Measurements from ENCODE around the gene YARS1.

The YARS1 gene

DNA sequence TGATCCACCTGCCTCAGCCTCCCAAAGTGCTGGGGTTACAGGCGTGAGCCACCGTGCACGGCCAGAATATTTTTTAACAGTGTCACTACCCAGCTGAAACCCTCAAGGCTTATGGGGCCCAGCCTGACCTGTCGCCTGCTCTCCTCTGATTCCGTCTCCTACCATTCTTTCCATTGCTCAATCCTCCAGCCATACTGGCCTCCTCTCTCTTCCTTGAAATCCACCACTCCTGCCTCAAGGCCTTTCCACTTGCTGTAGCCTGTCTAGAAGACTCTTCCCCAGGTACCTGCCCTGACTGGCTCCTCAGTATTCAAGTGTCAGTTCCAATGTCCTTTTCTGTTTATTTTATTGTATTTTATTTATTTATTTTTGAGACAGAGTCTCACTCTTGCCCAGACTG is 53.9 kb downstream of the YARS1 start:
- no peak for DNase-seq (ENCODE audit: low read depth)

DNA sequence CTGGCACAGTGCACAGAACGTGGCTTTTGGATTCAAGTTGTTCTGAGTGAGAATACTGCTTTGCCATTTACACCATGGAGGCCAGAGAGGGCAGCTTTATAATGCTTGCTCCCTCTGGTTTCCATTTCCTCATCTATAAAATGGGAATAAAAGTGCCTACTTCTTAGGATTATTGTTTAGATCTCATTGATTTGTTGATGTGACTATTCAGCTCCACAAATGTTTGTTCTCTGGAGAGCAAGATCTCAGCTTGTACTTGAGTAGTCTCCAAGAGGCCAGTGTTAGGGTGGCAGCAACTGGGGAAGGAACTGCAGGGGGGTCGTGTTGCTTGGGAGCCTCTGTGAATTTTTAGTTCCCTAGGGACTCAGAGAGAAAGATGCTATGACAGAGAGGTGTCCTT is 55.2 kb downstream of the YARS1 start:
- no peak for DNase-seq (ENCODE audit: low read depth)

DNA sequence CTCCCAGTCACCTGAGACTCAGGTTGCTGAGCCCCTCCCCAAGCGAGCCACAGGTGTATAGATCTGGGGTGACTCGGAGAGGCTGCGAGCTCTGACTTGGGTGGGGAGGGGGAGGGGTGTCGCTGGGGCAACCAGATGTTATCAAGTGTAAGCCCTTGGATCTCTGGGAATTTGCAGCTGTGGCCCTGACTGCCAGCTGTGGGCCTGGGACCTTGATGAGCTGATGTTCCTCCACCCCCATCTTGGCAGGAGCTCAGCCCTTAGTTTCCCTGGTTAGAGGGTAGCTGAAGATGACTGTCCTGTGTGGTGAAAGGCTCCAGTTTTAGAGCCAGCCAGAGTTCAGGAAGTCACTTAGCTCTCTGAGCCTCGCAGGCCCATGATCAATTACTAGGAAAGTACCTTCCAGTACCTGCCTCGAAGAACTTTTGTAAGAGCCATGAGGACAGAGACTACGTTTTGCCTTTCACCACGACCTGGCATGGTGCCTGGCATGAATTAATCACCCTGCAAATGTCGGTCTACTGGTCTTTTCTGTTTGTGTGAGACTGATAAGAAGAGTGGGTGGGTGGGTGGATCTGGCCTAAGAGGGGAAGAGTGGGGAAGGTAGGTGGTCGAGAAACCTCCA is 55.8 kb downstream of the YARS1 start:
- DNase-seq (ENCODE audit: low read depth): no peak

DNA sequence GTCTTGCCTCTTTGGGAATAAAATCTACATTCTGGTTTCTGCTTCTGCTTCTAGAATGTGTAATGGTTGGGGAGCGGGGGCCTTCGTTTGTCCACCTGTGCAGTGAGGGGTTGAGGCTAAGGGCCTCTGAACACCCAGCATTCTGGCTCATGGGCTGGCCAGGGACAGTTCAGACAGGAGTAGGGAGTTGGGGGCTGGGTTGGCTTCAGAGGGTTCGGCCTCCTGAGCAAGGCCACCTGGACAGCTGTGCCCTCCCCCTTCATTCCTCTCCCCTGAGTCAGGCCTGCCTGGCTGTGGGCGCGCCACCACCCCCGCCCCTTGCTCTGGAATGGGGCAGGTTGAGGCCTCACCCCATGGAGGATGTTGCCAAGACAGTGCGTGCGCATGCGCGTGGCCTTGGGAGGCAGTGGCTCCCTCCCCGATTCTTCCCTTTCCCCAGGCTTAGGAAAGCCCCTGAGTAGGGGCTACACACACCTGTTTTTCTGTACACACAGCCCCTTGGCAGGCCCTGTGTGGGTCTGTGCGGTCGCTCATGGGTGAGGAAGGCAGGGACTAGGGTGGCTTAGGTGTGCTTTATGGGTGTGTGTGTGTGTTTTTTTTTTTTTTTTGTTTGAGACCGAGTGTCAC is 57.0 kb downstream of the YARS1 start:
- DNase-seq (ENCODE audit: low read depth): no peak

DNA sequence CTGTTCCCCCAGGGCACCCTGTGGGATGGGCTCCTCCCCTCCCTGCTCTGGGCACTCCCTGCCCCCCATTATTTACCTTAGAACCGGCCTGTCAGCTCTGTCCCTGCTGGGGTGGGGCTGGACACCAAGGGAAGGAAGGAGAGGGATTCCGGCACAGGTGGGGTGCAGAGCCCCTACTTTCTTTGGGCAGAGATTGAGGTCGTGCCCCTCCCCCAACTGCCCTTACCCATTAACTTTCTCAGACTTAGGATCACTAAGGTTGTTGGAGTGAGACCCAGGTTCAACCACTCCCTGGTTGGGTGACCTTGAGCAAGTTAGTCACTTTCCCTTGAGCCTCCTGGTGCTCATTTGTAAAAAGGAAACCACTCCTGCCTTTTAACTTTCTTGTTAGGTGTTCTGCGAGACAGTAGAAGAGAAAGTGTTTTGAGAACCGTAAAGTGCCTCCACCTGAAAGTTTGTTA is 57.6 kb downstream of the YARS1 start:
- DNase-seq (ENCODE audit: low read depth): no peak

DNA sequence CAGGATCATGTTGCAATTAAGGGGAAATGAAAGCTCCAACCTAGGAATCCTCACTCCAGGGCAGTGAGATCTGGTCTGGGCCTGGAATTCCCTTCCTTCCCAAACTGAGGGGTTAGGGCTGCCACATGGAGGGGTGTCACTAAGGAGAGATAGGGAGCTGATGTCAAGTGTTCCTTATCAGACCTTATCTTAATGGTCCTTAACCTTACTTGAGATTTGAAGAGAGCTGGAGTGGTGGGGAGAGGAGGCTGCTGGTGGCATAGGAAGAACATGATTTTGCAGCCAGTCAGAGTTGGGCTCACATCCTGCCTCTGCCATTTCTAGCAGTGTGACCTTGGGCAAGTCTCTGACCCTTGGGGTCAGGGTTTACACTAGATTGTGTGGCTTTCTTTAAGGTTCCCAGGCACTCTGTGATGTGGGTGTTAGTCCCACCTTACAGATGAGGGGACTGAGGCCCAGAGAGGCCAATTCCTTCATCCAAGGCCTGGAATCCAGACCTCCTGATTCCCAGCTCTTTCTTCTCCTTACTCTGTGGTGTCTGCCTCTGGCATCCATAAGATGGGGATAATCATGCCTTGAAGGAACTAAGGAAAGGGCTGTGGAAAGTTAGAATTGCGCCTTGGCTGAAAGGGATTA is 58.2 kb downstream of the YARS1 start:
- no peak for DNase-seq (ENCODE audit: low read depth)

DNA sequence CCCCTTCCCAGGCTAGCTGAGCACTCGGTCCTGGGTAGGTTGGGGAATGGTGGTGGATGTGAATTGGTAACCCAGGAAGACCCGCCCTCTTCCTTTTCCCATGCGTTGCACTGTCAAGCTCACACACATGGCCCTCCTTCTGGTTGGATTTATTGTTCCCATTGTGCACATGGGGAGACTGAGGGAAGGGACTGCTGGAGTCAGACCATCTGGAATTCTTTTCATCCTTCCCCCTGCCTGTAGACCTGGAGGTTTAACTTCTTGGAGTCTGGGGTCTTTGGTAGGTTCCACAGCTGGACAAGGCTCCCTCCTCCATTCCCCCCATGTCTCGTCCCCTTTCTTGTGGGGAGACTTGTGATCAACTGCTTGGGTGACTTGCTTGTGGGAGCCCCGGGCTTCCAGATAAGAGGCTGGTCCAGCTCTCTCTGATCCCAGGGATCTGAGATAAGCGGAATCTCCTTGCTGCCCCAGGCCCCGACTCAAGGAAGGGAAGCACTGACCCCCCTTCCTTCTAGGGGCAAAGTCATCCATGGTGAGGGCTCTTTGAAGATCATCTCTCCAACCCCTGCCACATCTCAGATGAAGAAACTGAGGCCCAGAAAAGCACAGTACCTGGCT is 58.9 kb downstream of the YARS1 start:
- no peak for DNase-seq (ENCODE audit: low read depth)

DNA sequence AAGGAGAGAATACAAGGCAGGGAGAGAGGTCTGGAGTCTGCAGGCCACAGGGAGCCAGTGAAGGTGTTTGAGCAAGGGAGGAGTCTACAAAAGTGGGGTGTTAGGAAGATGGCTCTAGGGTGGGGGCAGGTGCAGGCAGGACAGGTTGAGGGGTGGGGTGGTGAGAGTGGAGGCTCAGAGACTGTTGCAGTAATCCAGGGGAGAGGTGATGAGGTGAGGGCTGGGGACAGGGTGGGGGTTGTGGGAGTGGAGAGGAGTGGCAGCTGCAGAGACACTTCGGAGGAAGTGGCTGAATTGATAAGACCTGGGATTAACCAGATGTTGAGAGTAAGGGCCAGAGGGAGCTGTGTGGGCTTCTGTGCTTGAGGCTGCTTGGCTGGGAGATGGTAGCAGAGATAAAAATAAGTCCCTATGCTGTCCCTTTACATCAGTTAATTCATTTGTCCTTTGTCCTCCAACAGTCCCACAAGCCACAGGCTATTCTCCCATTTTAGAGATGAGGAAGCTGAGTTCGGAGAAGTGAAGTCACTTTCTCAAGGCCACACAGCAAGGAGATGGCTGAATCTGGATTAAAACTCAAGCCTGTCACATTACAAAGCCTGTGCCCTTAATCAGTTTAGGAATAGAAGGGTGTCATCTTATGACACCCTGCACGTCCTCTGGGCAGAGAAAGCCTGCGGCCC is 59.8 kb downstream of the YARS1 start:
- no peak for DNase-seq (ENCODE audit: low read depth)

DNA sequence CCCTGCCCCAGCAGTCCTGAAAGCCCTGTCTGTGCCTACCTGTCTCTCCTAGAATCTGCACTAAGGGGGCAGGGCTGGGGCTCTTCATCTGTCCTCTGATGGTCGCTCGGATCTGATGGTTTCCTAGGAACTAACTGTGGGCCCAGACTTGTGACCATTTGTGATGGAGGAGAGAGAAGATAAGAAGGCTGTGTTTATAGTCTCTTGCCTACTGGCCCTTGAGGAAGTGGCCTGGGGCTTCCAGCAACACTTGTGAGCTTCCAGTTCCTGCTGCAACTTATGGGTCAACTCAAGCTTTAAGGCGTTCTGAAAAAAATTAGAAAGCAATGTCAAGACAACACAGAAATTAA is 61.4 kb downstream of the YARS1 start:
- no peak for DNase-seq (ENCODE audit: low read depth)

DNA sequence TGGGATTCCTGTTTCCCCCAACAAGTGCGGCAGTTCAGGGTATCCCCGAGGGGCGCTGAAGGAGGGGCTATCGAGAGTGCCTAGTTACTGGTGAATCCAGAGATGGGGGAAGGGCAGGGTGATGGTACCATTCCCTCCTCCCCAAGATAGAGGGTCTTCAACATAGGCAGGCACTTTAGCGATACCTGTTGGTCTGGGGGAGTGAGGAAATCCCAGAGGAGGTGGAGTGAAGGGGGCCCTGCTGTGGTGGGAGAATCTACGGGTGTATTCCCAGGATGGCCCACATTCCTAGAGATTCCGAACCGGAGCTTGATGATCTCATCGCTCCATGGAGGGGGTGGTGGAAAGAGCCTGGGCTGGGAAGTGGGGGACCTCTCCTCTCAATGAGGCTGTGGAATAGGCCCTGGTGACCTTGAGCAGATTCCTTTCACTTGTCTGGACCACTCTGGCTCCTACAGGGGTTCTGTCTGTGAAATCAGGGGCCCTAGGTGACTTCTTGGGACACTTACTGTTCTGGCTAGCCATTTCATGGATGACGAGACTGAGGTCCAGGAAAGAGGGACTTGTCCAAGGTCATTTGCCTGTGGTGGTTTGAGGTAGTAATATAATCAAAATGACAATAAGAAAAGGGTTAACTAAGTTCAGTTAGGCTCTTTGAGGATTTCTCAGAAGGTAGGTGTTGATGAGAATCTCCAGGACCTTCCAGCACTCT is 61.9 kb downstream of the YARS1 start:
- DNase-seq (ENCODE audit: low read depth): no peak

DNA sequence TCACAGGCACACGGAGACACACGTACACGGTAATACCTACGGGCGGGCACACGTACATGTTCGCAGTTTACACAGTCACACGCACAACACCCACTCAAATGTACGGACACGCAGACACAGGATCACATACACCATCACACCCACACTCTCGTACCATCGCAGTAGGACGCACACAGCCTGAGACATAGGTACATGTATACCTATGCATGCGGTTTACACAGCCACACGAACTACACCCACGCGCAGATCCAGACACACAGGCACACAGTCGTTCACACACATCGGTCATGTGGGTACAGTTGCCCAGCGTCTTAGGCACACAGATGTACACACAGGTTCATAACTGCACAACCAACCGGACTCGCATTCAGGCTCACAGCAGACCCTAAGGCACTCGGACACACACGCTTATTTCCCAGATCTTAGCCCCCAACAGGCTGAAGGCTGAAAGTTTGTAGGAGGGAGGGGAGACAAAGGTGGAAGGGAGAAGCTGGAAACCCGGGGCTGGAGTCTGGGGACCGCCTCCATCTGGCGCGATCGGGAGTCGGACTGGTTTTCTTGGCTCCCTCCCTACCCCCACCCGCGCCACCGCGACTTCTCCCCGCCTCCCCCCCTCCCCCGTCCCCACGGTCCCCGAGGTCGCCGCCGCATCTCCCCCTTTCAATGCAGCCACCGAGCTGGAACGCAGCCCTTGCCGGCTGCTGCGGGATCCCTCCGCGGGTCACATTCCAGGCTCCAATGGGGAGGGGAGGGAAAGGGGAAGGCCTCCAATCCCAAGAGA is 62.7 kb downstream of the YARS1 start:
- peak; percentile 15 for DNase-seq (ENCODE audit: low read depth)

DNA sequence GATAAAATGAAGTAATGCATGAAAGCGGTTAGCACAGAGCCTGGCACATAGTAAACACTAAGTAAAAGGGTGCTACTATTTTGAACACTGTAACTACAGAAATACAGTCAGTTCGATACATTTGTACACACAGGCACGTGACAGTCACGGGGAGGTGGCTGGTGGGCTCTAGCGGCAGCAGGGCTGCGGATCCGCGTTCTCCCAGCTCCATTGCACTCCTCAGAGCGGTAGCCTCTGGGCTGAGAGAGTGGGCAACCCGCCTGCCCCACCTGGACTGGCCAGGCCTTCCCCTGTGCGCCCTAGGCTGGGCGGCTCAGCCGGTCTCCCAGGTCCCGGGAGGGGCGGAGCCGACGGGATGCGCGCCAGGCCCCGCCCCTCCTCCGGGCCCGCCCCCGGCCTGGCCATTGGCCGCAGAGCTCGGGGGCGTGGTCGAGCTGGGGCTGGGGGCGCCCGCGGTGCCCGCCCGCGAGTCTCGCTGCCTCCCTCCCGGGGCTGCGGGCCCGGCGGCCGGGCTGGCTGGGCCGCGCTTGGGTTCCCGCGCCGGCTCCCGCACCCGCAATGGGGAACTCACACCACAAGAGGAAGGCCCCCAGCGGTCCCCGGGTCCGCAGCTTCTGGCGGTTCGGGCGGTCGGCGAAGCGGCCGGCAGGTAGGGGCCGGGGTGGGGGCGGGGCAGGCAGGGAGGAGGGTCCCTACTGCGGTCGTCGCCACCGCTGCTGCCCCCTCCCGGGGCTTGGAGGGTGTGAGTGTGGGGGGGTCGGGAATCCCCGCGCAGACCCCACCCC is 63.4 kb downstream of the YARS1 start:
- peak; percentile 64 for DNase-seq (ENCODE audit: low read depth)

DNA sequence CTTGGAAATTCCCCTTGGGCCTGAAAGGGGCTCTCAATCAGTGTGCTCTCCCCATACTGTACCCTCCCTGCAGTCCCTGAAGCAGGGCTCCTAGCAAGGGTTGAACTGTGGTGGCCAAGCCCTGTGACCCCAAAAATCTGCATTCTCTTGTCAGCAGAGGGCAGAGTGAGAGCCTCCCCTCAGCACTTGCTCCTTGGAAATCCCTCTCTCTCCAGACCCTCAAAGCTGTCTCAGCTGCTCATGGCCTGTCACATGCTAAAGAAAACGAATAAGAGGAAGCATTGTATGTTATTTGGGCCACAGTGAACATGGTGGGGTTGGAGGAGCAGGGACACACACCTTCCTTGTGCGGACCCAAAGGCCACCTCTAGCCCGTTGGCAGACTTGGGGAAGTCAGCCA is 67.4 kb downstream of the YARS1 start:
- DNase-seq (ENCODE audit: low read depth): no peak

DNA sequence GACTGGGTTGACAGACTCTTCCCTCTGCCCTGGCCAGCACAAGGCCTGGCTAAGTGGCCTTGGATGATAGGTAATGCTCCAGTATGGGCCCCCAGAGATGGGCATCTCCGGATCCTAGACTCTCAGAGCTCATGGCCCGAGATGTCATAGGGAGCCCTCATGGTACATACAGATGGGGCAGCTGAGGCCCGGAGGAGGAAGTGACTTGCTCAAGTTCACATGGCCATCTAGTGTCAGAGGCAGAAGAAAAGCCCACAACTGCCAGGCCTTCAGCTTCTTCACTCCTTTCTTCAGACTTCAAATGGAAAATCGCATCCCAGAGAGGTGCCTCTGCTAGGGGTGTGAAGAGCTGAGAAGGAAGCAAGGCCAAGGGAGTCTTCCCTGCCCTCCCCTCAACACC is 67.8 kb downstream of the YARS1 start:
- DNase-seq (ENCODE audit: low read depth): no peak

DNA sequence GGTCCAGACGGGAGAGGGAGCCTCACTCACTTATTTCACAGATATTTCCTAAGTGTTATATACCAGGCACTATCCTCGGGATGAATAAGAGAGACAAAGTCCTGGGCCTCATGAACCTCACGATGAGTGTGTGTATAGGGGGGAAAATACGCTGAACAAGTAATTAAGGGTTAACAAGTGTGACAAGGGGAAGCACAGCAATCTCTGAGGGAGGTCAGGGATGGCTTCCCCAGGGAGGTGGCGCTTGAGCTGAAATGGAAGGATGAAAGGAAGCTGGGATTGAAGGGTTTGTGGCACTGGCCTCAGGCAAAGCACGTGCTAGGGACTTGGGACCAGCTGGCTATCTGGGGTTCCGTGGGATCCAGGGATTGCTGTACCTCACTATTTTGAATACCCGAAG is 68.2 kb downstream of the YARS1 start:
- DNase-seq (ENCODE audit: low read depth): no peak

DNA sequence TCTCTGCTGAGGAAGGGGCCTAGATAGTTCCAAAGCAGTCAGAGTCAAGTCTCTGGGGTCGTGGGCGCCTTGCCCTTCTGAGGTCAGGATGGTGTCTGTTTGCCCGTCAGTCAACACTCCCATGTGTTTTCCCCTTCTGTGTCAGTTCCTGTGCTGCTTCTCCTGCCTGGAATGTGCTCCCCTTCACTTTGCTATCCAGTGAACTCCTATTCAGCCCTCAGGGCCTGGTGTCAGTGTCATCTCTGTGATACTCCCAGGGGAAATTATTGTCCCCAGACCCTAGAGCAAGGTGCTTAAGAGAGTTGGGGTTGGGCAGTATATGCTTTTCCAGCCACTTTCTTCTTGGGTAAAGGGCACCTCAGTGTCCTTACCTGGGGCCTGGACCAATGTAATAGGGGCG is 68.8 kb downstream of the YARS1 start:
- no peak for DNase-seq (ENCODE audit: low read depth)

DNA sequence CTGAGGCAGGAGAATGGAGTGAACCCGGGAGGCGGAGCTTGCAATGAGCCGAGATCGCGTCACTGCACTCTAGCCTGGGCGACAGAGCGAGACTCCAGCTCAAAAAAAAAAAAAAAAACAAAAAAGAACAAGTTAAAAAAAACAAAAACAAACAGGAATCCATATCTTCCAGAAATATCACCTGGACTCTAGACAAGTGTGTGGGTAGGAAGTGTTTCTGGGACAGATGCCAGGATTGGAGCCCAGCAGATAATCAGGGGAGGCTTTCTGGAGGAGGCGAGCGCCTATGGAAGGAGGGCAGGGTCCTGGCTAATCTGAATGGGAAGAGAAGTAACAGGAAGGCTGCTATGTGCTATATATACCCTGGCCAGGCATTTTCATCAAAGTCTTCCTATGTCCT is 71.0 kb downstream of the YARS1 start:
- no peak for DNase-seq (ENCODE audit: low read depth)

DNA sequence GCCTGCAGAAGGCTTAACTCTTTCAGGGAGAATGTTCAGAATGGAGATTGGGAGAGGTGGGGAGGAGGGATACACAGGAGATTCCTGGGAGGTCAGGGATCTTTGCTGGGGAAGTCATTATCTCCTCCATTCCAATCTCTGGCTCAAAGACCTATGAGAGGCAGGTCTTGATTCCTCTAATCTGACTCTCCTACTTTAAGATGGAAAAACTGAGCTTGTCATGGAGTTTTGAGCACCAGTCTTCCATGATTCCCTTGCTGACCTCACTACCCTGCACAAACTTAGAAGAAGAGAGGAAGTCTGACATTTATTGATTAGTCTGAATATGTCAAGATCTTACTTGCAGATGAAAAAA is 73.1 kb downstream of the YARS1 start:
- no peak for DNase-seq (ENCODE audit: low read depth)

DNA sequence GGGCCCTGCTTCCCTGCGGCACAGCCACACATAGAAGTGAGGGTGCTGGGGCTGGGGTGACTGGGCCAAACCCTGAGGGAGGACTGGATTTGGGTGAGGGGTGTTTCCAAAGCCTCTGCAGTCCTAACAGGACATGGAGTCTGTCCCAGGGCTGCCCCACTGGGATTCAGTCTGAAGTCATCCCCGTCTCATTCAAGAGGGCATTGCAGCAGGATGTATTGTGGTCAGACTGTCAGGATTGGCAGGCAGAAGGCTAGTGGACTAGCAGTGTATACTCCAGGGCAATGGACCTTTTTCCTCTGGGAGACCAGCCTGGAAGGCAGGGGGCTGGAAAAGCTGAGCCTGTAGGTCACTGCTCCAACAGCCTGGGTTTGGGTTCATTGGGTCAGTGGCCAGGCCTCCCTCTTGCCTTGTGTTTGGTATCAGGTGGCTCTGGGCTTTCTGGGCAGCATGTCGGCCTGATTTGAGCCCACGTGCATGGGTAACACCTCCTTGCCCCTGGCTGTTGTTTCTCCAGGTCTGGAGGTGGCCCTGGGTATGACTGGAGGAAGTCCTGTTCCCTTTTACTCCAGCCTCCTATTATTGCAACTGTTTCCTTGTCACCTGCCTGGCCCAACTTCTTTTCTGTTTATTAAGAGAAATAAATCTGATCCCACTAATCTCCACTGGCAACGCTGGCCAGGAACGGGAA is 73.6 kb downstream of the YARS1 start:
- DNase-seq (ENCODE audit: low read depth): no peak

DNA sequence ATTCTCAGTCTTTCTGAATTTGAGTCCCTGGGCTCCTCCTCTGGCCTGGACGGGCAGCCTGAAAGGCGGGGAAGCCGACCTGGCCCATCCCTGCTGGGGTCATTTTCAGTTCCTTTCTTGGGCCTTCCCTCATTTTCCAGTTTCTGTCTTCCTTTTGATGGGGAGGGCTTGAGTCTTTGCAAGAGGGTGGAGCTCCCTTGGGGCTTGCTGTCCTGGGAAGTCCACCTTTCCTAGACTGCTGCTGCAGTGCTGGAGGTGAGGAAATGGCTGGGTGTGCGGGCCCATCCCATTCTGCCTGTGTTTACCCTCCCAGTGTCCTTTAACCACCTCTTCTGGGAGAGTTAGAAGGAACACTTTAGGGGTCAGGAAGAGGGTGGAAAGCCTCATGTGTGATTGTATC is 74.2 kb downstream of the YARS1 start:
- DNase-seq (ENCODE audit: low read depth): no peak
